Stimulated activated CD4-positive, alpha-beta T cell treated with anti-CD3 and anti-CD28 coated beads, Interleukin-1b, Interleukin-23, amount 100 ng/mL, for 1 hour (primary cell): ENCODE measurements around the gene RAB11FIP3.

Source experiments
- DNase-seq, 2 donors: peaks; one replicate each; pipeline ENCODE4 v3.0.0-alpha.2; 2020; ENCODE audit warnings: low read depth in 2 of 2

RAB11FIP3 gene

DNA sequence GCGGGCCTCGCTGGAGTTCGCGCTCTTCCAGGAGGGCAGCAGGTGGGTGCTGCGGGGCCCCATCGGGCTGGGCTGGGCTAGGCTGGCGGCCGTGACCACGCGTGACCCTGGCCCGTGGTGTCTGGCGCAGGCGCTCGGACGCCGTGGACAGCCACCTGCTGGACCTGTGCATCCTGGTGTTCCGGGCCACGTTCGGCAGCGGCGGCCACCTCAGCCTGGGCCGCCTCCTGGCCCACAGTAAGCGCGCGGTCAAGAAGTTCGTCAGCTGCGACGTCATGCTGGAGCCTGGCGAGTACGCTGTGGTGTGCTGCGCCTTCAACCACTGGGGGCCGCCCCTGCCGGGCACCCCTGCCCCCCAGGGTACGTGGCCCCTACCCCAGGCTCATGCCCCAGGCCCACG, 126.7 kb downstream of the RAB11FIP3 start:
- DNase-seq, result no peak

DNA sequence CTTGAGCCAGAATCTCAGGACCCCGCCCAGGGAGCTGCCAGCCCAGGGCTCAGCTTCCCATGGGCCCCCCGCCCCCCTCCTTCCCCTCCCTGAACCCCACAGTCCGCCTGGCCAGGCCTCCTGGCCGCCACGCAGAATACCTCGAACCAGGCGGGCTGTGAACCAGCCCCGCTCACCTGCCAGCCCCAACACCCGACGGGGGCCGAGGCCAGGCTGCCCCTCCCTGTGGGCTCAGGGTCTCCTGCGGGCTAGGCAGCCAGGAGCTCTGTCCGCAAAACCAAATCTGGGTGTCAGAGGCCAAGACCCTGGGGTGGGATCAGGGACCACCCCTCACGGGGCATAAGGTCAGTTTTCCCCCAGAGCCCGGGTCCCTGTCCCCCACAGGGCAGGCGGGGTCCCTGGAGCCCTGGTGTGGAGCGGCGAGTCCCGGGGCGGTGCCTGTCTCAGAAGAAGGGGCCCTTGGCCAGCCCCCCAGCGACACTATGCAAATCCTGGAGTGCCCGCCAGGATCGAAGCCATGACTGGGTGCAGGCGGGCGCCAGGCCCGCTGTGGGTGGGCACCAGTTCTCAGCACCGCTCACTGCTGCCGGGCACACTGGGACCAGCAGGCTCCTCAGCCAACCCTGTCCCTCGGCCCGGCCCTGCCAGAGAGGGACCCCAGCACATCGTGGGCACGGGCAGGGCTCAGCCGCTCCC, 128.3 kb downstream of the RAB11FIP3 start:
- no peak for DNase-seq

DNA sequence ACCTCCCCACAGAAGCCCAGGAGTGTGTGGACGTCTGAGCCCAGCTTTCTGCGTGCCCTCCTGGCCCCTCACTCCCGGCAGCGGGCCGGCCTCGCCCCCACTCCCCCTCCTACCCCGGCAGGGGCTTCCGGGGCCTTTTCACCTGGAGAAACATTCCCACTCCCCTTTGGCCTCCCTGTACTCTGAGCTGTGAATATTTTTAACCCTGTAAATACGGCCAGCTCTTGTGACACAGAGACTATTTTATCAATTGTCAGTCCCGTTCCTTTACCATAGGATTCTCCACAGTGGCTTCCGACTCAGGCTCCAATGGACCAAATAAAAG, 128.8 kb downstream of the RAB11FIP3 start:
- no peak for DNase-seq

DNA sequence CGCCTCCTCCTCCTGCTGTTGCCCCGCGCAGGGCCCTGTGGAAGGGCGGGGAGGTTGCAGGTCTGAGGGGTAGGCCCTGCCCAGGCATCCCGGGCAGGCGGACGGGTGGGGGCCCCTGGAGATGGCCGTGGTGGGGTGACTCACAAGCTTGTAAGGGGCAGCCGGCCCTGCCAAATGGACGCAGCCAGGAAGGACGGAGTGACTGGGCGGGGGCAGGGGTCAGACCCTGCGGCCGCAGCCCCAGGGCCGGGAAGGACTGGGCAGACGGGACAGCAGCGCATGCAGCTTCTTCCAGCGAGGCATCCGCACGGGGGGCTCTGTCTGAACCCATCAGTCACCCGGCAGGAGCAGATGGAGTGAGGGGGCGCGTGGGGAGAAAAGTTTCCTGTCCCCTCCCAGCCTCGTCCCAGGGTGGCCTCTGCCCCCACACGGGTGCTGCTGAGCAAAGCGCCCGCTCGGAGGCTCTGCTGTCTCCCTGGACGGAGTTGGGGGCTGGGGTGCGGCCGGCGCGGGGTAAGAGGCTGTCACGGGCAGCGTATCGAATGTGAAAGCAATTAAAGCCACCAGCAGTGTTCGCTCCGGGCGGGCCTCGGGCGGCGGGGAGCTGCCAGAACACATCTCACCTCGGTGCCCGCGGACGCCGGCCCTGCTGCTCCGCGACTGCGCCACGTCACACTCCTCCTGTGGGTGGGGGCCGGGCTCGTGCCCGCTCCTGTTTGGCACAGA, 129.4 kb downstream of the RAB11FIP3 start:
- no peak for DNase-seq

DNA sequence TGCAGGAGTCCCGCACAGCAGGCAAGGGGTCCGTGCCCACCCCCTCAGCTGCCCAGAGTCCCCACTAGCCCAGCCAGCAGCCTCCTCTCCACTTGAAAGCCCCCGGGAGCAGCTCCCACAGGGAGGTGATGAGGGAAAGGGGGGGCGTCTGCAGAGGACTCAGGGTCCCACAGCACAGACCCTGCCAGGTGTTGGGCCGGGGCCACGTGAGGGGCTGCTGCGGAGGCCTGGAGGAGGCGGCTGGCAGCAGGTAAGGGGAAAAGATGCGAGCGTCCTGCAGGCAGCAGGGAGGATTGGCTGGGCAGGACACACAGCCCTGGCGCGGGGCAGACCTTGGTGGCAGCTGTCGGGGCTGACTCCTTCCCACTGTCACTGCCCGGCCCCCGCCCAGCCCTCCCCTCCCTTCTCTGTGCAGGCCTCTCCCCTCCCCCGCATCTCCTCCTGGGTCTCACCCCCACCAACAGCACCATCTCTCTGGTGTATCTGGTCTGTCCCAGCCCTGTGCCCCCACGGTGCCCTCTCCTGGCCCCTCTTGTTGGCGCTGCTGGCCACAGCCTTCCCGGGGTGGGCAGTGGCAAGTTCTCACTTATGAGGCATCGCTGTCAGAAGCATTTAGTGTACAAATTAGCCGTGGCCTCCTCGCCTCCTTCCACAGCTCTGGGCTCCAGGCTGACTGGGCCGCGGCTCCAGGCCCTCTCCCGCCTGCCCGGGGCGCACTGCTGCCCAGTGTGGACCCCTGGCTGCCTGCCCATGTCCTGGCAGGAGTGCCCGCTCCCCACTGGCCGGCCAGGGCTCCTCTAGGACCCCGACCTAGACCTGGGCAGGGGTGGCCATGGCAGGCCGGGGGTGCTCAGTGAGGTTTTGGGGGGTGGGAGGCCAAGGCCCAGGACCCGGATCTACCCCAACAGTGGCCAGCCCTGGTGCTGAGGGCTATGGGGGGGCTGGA, 130.4 kb downstream of the RAB11FIP3 start:
- no peak for DNase-seq

DNA sequence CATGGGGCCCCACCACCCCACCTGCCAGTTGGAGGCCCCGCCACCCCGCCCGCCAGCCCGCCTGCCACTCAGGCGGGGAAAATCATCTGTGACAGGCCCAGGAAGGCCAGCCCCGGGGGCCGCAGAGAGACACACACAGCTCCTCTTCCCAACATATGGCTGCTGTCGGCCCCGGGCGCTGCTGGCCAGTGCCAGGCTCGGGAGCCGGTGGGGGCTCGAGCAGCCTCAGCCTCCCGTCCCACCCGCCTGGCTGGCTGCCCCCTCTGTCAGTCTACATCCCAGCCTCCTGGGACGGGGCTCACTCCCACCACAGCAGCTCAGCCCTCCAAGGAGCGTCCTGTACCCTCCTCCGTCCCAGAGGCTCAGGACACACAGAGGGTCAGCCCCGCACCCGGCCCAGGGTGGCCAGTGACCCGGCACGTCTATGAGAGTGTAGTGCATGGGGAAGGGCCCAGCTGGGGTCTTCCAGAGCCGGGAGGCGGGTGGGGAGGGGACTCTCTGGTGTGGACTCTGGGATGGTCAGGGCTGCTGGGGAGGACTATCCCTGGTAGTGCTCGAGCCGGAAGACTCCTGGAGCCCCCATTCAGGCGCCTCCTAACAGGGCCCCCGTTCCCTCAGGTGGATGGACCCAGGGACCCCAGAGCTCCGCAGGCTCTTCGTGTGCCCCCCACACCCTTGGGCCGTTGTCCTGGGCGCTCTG, 131.2 kb downstream of the RAB11FIP3 start:
- DNase-seq, result no peak

DNA sequence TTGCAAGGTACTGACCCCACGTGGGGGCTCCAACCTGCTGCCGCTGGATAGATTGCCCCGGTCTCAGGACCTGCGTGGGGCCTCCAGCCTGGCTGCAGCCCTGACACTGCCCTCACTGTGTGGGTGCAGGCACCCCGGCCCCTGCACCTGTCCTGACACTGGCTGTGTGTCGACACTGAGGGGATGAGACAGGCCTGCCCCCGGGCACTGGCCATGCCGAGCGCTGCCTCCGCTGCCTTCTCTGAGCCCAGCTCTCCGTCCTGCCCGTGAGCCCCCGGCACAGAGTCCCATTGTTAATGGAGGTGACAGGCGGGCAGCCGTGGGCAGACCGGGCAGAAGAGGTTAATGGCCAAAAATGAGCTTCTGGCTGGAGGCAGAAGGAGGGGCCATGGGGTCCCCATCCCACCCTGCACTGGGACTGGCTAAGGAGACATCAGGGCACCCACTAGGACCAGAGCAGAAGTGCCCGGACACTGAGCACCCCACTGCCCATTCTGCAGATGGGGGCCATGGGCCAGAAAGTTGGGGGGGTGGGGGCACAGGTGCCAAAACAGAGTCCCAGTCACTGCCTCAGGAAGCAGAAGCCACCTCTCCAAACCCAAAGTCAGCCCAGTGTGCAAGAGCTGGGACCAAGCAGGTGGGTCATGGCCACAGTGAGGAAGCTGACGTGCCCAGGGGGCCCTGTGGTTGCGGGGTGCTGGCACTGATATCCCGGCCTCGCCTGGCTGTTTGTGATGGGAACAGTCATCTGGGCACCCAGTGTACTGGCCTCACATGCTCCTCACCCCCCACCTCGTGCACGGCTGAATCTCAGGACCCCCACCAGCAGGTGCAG, 132.2 kb downstream of the RAB11FIP3 start:
- DNase-seq, result no peak

DNA sequence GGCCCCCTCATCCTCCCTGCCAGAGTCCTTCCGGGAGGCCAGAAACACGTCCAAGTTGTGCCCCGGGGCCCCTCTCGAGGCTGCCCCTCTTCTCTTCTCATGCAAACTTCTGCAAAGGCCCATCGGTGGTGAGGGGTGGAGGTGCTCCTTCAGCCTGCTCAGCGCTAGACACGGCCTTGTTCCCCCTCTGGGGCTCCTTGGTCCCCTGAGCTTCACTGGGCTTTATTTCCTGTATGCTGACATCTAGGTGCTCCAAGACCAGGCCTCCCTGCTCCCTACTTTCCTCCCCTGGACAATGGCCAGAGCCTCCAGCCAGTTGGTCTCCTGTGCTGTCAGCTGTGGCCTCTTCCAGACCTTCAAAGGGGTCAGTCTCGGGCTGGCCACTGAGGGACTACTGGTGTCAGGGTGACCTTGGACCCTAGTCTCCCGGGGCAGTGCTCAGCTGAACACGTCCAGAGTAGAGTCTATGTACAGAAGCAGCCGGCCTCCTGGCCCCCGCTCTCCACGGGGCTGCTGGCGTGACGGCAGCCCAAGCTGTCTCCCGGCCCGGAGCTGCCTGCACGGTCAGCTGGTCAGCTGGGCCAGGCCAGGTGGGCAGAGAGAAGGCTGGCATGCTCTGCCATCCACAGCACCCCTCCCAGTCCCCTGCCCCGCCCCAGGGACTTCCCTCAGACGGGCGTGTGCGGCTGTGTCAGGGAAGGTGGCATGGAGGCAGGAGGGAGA, 133.0 kb downstream of the RAB11FIP3 start:
- DNase-seq, result no peak

DNA sequence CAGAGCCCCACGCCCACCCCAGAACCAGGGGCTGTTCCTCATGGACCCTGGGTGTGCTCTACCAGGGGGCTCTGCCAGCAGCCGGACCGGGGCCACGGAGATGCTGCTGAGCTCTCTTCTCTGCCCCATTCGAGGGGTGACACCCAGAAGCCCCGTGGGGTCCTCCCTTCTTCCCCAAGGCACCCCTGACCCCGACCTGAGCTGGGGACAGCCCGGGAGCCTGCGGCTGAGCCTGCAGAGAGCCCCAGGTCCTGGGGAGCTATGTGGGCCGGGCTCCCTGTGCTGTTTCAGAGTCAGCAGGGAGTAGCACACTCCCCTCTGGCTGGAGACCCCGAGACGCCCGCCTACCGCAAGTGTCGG, 133.6 kb downstream of the RAB11FIP3 start:
- no peak for DNase-seq

DNA sequence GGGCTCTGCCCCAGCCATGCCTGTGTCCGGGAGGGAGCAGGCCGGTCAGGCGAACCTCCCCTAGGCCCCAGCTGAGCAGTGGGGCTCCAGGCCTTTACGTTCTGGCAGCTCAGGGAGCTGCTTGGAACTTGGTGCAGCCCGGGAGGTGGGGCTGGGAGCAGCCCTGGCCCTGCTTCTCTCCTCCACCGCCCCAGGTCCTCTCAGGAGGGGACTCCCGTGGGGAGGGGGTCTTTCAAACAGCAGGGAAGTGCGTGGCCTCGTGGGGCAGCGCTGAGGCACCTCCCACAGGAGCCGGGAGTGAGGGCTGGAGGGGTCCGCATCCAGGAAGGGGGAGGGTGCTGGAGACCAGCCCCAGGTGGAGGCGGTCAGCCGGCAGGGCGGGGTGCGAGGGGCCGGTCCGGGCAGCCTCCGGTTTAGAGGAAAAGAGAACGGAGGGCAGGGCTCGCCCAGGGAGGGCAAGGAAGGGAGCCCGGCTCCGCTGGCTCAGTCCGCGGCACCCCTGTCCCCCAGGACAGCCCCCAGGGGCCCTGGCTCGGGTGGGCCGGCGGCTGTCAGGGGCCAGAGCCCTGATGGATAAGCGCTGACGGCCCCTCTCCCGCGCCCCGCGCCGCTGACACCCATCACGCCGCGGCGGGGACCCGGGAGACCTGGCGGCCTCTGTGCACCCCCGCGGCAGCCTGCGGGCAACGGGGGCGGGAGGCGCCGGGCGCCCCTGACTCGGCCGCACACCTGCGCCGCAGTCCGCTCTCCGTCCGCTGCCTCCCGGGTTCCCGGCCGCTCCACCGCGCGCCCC, 134.2 kb downstream of the RAB11FIP3 start:
- no peak for DNase-seq

DNA sequence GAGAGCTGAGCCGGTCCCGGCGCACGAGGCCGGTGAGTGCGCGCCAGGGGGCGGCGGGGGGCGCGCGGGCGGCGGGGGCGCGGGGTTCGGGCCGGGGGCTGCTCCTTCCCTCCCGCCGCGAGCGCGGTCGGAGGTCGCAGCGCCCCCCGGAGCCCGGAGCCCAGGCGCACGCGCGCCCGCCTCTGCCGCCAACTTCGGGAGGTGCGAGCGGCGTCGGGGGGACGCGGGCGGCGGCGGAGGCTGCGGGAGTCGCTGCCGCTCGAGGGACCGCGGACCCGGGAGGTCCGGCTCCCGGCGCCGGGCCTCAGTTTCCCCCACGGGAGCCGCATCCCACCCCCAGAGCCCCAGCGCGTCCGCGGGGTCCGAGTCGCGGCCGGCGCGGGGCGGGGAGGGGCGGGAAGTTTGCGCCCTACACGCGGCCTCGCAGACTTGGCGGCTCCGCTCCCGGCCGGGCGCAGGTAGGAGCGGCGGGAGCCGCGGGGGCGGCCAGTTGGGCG, 134.8 kb downstream of the RAB11FIP3 start, which contains the start of gene PRR35:
PRR35 (plus strand) TSS at position 191 of the 497 bp plus-strand sequence. CDS start 2,901 bp downstream, outside the sequence.
- no peak for DNase-seq

DNA sequence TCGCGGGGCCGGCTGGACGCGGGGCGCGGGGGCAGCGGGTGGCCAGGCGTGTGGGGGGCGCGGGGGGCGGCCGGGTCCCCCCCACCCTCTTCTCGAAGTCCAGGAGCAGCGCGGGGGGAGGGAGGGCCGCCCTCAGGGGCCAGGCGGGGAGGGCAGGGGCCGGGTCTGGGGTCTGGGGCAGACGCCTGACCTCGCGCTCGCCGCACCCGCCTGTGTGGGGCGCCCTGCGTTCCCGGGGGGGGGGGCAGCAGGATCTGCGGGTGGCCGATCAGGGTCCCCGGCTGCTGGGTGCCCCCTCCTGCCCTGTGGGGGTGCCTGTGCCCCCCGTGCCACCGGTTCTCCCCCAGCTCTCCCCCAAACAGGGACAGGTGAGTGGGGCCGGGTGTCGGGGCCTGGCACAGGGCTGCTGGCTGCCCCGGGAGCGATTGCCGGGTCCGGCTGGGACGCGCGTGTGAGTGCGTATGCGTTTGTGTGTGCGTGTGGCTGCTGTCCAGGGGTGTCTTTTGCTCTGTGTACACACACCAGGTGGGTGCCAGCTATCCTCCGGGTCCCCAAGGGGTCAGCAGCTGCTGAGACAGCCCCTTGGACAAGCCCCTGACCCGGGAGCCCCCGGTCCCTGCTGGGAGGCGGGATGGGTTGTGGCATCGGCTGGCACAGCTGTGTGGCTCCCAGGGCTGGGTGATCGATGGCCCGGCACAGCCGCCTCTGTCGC, 135.4 kb downstream of the RAB11FIP3 start:
- no peak for DNase-seq

DNA sequence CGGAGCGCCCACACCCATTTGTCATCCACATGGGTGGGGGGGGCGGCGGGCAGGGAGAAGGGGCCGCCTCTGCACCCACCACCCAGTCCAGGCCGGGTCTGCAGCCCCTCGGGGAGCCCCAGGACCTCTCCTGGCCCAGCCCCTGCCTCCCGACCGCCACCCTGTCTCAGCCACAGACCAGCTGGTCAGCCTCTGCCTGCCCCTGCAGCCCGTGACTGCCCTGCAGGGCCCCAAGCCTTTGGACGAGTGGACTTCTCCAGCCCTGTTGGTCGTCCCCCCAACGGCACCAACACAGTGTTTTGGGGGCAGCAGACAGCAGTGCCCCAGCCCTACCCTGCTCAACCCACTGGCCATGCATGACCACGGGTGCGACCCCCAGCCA, 136.0 kb downstream of the RAB11FIP3 start:
- DNase-seq, result no peak

DNA sequence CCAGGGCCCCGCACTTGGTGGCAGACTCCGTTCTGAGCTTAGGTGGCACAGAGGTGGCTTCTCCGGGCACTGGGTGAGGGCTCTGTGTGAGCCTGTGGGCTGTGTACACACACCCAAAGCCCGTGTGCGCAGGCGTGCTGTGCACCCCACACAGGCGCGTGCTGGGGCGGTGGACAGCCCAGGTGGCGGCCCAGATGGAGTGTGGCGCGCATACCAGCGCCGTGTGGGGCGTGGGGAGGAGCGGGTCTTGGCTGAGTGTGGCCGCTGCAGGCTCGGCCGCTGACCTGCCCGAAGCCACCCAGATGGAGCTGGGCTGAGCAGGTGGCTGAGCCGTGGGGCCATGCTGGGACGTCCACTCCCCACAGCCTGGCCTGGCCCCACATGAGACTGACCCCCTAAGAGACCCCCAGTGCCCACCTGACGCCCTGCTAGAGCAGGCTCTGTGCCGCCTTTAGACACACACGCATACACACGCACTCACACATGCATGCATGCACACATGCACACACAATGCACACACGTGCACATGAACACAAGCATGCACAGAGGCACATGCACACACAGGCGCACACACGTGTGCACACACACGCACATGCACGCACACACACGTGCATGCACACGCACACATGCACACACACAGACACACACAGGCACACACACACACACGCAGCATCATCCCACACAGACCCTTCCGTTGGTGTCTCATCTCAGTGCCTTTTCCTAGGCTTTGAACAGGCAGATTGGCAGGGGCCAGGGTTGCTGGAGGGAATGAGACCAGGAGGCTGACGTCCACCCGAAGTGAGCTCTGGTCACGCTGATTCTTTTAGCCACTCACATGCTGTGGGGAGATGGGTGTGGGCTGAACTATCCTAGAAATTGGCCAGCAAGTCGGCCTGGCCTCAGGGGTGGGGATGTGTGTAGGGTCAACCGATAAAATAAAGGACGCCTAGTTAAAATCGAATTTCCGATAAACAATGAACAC, 136.8 kb downstream of the RAB11FIP3 start:
- no peak for DNase-seq

DNA sequence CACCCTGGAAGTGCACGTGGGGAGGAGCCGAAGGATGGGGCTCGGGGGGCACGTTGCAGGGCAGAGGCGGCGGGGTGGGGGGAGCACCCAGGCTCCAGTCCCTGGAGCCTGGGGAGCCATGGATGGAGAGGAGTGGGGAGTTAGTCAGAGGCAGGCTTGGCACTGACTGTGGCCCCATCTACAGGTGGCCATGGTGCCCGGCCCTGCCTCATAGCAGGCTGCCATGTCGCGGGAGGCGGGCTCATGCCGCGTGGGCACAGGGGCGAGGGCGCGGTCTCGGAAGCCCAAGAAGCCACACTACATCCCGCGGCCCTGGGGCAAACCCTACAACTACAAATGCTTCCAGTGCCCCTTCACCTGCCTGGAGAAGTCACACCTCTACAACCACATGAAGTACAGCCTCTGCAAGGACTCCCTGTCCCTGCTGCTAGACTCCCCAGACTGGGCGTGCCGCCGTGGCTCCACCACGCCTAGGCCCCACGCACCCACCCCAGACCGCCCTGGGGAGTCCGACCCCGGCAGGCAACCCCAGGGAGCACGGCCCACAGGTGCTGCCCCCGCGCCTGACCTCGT, 137.7 kb downstream of the RAB11FIP3 start:
- DNase-seq, result no peak

DNA sequence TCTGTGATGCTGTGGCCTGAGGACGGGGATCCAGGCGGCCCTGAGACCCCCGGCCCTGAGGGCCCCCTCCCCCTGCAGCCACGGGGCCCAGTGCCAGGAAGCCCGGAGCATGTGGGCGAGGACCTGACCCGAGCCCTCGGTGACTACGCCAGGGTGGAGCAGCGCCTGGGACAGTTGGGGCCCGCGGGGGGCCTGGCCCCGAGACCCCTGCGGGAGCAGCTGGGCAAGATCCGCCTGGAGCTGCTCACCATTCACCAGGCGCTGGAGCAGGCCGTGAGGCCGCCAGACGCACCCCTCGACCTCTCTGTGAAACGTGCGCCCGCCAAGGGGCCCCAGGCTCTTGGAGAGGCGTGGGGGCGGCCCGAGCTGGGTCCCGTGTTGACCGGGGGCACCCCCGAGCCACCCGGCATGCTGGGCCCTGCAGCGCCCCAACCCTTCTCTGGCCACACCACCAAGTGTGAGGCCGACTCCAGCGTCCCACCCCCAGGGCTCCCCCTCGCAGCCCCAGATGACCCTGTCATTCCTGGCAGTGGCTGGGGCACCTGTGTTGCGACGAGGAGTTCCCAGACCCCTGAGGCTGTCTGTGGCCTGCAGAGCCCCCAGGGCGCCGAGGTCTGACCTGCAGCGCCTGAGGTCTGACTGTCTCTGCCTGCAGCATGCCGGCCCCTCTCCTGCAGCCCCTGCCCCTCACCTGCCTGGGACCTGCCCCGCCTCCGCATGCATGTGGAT, 139.4 kb downstream of the RAB11FIP3 start:
- DNase-seq, result no peak
